Measurements from ENCODE around the gene RPL32.

- TF ChIP-seq POLR2AphosphoS5 (IDR thresholded peaks at IDR 0.05; ENCODE audit: borderline replicate concordance, low read depth, low read length) (no peak), EZH2 (IDR thresholded peaks at IDR 0.05) (no peak), FOXP2 (optimal IDR thresholded peaks at IDR 0.05; ENCODE audit: control extremely low read depth, extremely low read length, insufficient read depth) (no peak)
These were observed 34.3 kb downstream of the RPL32 start for GRCh38 chr3:12807066-12807465.

All from SK-N-MC (cell line).